ENCODE data around the gene RNF225.

Gene RNF225

GRCh38 chr19:58409010-58409790 lies 13.7 kb downstream of the RNF225 start:
- in situ Hi-C loops (cut with MboI; ENCODE audit: low sequenced_read_pairs, unreplicated experiment) = no loop called here
- TF ChIP-seq CTCF (IDR thresholded peaks at IDR 0.05; ENCODE audit: borderline replicate concordance, control extremely low read depth, extremely low read depth, insufficient read depth, missing control alignments) = no peak
- DNase-seq (ENCODE audit: low spot score) = no peak

- no peak for TF ChIP-seq CTCF (IDR thresholded peaks at IDR 0.05; ENCODE audit: borderline replicate concordance, control extremely low read depth, extremely low read depth, insufficient read depth, missing control alignments)
- no peak for DNase-seq (ENCODE audit: low spot score)
- in situ Hi-C loops (cut with MboI; ENCODE audit: low sequenced_read_pairs, unreplicated experiment) = no loop called here
These were observed 21.1 kb downstream of the RNF225 start for GRCh38 chr19:58416604-58417003.

GRCh38 chr19:58417071-58417470 lies 21.6 kb downstream of the RNF225 start:
- TF ChIP-seq CTCF (IDR thresholded peaks at IDR 0.05; ENCODE audit: borderline replicate concordance, control extremely low read depth, extremely low read depth, insufficient read depth, missing control alignments) = no peak
- in situ Hi-C loops (cut with MboI; ENCODE audit: low sequenced_read_pairs, unreplicated experiment) = no loop called here
- DNase-seq (ENCODE audit: low spot score) = no peak

- TF ChIP-seq CTCF (IDR thresholded peaks at IDR 0.05; ENCODE audit: borderline replicate concordance, control extremely low read depth, extremely low read depth, insufficient read depth, missing control alignments) = no peak
- DNase-seq (ENCODE audit: low spot score) = no peak
- in situ Hi-C loops (cut with MboI; ENCODE audit: low sequenced_read_pairs, unreplicated experiment) = no loop called here
These were observed 33.2 kb downstream of the RNF225 start for GRCh38 chr19:58428617-58429016.

GRCh38 chr19:58429745-58430144 lies 34.3 kb downstream of the RNF225 start:
- DNase-seq (ENCODE audit: low spot score) = no peak
- no peak for TF ChIP-seq CTCF (IDR thresholded peaks at IDR 0.05; ENCODE audit: borderline replicate concordance, control extremely low read depth, extremely low read depth, insufficient read depth, missing control alignments)
- in situ Hi-C loops (cut with MboI; ENCODE audit: low sequenced_read_pairs, unreplicated experiment) = no loop called here

- no peak for TF ChIP-seq CTCF (IDR thresholded peaks at IDR 0.05; ENCODE audit: borderline replicate concordance, control extremely low read depth, extremely low read depth, insufficient read depth, missing control alignments)
- in situ Hi-C loops (cut with MboI; ENCODE audit: low sequenced_read_pairs, unreplicated experiment) = no loop called here
- DNase-seq (ENCODE audit: low spot score) = no peak
These were observed 38.8 kb downstream of the RNF225 start for GRCh38 chr19:58434217-58434616.
